NCI-H510A treated with DMSO at 0.1 percent for 48 hours (cell line): Measurements from ENCODE around the gene CBL.

ENCODE experiments used
- DNase-seq: peaks from one replicate; lab custom pipeline; 2025; lab: John Stamatoyannopoulos, UW

The CBL gene

GRCh38 chr11:119266517-119267255 lies 60.5 kb downstream of the CBL start:
- no peak for DNase-seq

GRCh38 chr11:119267645-119268044 lies 61.5 kb downstream of the CBL start:
- DNase-seq: no peak

GRCh38 chr11:119273721-119274120 lies 67.6 kb downstream of the CBL start:
- DNase-seq: no peak

- no peak for DNase-seq
These were observed 71.5 kb downstream of the CBL start for GRCh38 chr11:119277660-119278059.

- no peak for DNase-seq
These were observed 76.4 kb downstream of the CBL start for GRCh38 chr11:119282495-119282894.

GRCh38 chr11:119284344-119285157 lies 78.4 kb downstream of the CBL start:
- peak; percentile 16 for DNase-seq

GRCh38 chr11:119285431-119285830 lies 79.3 kb downstream of the CBL start:
- DNase-seq: no peak

- no peak for DNase-seq
These were observed 82.1 kb downstream of the CBL start for GRCh38 chr11:119288219-119288618.

GRCh38 chr11:119290894-119291497 lies 84.9 kb downstream of the CBL start:
- DNase-seq: no peak

- DNase-seq: no peak
These were observed 87.3 kb downstream of the CBL start for GRCh38 chr11:119293461-119293860.

GRCh38 chr11:119295178-119295577 lies 89.0 kb downstream of the CBL start:
- DNase-seq: no peak

GRCh38 chr11:119297938-119298337 lies 91.8 kb downstream of the CBL start:
- no peak for DNase-seq

- DNase-seq: no peak
These were observed 92.6 kb downstream of the CBL start for GRCh38 chr11:119298726-119299125.

GRCh38 chr11:119299416-119299815 lies 93.3 kb downstream of the CBL start:
- DNase-seq: no peak

- no peak for DNase-seq
These were observed 94.2 kb downstream of the CBL start for GRCh38 chr11:119300198-119300964.

- no peak for DNase-seq
These were observed 97.1 kb downstream of the CBL start for GRCh38 chr11:119303227-119303718.

- no peak for DNase-seq
These were observed 99.6 kb downstream of the CBL start for GRCh38 chr11:119305556-119306372.

GRCh38 chr11:119306373-119306890 lies 100.3 kb downstream of the CBL start:
- DNase-seq: no peak

GRCh38 chr11:119307219-119307618 lies 101.1 kb downstream of the CBL start:
- no peak for DNase-seq

GRCh38 chr11:119307974-119308373 lies 101.8 kb downstream of the CBL start:
- DNase-seq: no peak

- no peak for DNase-seq
These were observed 103.3 kb downstream of the CBL start for GRCh38 chr11:119309411-119309810.
